NB4 (cell line): ENCODE measurements around the gene PTPN2.

ENCODE experiments used
- MYC ChIP-seq: IDR thresholded peaks from 2 replicates; pipeline ENCODE4 v1.6.1; 2011; ENCODE audit warnings: low read depth, low read length
- POLR2A ChIP-seq: IDR thresholded peaks from 2 replicates; pipeline ENCODE4 v1.6.1; 2011; ENCODE audit warnings: mild to moderate bottlenecking; ENCODE audit not compliant: insufficient read length; ENCODE audit errors: extremely low read depth
- TF ChIP-seq, protein P1 (sequence below): IDR thresholded peaks from one replicate; pipeline ENCODE4 v1.5.1; 2012; ENCODE audit warnings: low read depth, low read length
- TF ChIP-seq, protein P2 (sequence below): IDR thresholded peaks from 2 replicates; pipeline ENCODE4 v1.6.1; 2011; ENCODE audit warnings: low read depth, low read length

DNA sequence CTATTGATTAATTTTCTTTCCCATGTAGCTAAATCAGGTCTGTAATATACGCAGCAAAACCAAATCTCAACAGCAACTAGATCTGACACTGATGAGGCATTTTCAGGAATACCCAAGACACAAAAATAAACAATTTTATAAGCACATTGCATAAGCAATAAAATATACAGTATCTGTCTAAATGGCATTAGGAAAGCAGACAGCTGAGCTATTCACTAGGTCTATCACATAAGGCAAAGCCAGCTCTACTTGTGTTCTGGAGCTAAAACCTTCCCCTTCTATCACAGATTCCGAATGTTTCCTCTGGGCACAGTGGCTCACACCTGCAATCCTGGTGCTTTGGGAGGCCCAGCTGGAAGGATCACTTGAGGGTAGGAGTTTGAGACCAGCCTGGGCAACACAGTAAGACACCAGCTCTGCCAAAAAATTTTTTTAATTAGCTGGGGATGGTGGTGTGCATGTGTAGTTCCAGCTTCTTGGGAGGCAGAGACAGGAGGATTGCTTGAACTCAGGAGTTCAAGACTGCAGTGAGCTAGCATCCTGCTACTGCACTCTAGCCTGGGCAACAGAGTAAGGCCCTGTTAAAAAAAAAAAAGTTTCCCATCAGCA is 21.1 kb downstream of the PTPN2 start:
- TF ChIP-seq, protein P1, sequence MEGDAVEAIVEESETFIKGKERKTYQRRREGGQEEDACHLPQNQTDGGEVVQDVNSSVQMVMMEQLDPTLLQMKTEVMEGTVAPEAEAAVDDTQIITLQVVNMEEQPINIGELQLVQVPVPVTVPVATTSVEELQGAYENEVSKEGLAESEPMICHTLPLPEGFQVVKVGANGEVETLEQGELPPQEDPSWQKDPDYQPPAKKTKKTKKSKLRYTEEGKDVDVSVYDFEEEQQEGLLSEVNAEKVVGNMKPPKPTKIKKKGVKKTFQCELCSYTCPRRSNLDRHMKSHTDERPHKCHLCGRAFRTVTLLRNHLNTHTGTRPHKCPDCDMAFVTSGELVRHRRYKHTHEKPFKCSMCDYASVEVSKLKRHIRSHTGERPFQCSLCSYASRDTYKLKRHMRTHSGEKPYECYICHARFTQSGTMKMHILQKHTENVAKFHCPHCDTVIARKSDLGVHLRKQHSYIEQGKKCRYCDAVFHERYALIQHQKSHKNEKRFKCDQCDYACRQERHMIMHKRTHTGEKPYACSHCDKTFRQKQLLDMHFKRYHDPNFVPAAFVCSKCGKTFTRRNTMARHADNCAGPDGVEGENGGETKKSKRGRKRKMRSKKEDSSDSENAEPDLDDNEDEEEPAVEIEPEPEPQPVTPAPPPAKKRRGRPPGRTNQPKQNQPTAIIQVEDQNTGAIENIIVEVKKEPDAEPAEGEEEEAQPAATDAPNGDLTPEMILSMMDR, result no peak
- TF ChIP-seq POLR2A (no peak), MYC (no peak)
- TF ChIP-seq, protein P2, sequence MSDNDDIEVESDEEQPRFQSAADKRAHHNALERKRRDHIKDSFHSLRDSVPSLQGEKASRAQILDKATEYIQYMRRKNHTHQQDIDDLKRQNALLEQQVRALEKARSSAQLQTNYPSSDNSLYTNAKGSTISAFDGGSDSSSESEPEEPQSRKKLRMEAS, result no peak
